HG02588 (cell line): Measurements from ENCODE around the gene TMEM53.

Source experiments
- ATAC-seq: cut with Tn5 transposase; IDR thresholded peaks from one replicate; pipeline ENCODE4 v1.9.1; 2021; ENCODE audit warnings: mild to moderate bottlenecking, moderate library complexity; ENCODE audit not compliant: unreplicated experiment

Gene TMEM53

DNA sequence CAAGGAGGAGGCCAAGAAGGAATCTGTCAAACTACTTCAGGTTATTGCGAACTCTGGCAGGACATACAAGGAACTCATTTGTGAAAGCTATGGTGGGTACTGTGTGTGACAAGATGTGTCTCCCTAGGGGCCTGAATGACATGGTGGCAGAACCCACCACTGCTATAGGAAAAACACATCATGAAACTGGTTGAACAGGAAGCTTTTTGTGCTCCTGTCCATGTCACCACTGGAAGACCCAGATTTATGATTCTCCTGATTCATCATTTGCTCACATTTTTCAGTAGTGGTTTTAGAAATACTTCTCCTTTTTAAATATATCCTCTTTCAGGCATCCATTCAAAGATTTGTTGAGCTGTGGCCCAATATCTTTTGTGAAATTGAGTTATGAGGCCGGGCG is 23.9 kb upstream of the TMEM53 start:
- ATAC-seq: no peak

DNA sequence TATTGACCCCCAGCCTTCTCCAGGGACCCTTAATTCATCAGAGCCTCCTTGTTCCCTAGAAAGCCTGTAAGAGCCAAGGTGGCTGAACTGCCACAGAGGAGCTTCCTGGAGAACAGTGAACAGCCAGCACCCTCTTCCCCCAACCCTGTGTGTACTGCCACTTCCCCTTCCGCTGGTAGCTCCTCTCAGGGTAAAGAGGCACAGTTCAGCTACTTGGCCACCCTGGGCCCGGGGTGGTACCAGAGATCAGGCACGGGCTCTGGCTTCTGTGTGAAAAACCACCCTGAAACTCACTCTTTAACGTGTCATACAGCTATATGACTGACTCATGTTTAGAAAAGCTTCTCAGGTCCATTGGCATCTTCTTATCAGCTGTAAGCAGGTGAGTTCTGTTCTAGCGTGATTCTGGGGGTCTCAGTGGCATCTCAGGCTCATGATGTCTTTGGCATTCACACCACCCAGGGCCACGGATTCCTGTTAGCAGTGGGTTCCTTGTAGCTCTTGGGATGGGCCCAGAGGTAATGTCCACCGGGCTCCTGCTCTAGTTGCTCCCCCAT is 22.6 kb upstream of the TMEM53 start:
- ATAC-seq: no peak

DNA sequence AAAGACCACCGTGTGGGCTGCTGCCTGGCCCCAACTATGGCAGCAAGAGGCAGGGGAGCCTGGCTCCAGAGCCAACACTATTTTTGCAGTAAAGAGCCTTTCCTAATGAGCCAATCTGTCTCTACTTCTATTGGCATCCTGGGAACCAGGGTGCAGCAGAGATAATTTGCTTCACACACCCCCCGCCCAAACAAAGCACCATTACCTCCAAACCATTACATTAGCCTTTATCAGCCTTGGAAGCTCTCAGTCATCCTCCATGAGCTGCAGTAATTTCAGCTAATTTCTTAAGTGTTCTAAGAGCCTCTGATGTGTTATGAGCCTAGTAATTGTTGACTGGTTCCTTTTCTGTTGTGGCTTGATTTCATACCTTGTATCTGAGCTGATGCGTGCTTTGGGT is 21.8 kb upstream of the TMEM53 start:
- ATAC-seq: no peak

DNA sequence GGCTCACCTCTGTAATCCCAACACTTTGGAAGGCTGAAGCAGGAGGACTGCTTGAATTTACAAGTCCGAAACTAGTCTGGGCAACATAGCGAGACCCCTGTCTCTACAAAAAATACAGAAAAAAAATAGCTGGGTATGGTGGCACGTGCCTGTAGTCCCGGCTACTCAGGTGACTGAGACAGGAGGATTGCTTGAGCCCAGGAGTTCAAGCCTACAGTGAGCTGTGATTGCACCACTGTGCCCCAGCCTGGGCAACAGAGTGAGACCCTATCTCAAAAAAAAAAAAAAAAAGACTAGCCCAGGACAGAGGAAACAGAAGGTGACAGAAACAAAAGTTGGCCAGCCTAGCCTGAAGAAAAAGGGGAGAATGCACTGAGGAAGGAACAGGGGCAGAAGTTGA is 21.4 kb upstream of the TMEM53 start:
- ATAC-seq: no peak

DNA sequence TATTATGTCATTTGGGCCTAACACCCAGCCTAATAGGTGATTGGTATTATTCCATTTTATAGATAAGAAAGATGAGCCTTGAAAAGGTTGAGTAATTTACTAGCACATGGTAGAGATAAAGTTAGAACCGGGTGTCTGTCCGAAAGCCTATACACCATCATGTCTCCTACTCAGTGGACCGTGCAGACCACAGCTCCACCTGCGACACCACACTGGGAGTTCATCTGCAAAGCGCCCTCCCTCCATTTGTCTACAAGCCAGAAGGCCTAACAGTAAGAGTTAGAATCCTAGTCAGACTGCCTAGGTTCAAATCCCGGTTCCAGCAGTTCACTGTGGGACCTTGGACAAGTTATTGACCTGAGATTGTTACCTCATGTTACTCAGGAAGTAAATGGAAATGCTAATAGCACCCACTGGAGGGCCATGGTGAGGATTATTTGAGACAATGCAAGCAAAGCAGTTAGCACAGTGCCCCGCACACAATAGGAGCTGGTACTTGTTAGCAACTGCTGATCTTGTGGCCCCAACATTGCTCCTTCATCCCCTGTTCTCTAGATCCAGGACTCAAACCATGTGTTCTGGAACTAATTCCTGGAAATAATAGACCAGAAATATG is 20.7 kb upstream of the TMEM53 start:
- ATAC-seq: peak; percentile 53

- no peak for ATAC-seq
Measured at GRCh38 chr1:44693900-44694299, 19.6 kb upstream of the TMEM53 start.

DNA sequence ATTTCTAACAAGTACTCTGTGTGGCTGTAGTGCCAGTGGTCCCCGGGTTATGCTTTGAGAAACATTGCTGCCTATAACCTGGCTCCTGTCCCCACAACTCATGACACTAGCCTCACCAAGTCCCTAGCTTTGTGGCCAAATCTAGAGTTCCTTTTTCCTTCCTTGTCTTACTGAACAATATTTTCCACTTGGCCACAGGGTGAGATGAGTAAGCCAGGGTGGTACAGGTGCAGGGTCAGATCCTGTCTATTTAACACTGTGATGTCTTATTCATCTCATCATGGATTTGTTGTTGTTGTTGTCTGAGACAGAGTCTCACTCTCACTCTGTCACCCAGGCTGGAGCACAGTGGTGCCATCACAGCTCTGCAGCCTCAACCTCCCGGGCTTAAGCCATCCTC is 18.9 kb upstream of the TMEM53 start:
- ATAC-seq: no peak

- no peak for ATAC-seq
Measured at GRCh38 chr1:44689447-44689765, 15.1 kb upstream of the TMEM53 start.

DNA sequence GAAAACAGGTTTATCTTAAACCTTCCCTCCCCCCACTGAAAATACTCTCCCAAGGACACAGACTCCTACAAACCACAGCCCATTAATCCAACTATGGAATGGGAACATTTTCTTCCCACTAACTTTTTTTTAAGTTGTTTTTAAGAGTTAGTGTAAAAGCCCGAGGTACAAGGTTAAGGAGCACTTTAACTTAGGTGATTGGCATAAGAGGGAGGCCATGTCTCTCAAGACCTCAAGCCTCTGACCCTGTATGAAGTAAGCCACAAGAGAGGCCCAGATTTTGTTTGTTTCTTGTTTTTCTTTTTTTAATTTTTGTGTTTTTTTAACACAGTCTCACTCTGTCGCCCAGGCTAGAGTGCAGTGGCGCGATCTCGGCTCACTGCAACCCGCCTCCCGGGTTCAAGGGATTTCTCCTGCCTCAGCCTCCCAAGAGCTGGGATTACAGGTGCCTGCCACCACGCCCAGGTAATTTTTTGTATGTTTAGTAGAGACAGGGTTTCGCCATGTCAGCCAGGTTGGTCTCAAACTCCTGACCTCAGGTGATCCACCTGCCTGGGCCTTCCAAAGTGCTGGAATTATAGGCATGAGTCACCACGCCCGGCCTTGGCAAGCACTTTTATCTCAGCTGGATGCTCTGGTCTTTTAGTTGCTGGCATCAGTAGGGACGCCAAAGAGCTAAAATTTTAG is 14.6 kb upstream of the TMEM53 start:
- no peak for ATAC-seq

GRCh38 chr1:44685881-44686280 is 11.6 kb upstream of the TMEM53 start:
- ATAC-seq: no peak

GRCh38 chr1:44685218-44685617 is 10.9 kb upstream of the TMEM53 start:
- ATAC-seq: no peak

- peak; percentile 68 for ATAC-seq
Measured at GRCh38 chr1:44684525-44684924, 10.2 kb upstream of the TMEM53 start.

DNA sequence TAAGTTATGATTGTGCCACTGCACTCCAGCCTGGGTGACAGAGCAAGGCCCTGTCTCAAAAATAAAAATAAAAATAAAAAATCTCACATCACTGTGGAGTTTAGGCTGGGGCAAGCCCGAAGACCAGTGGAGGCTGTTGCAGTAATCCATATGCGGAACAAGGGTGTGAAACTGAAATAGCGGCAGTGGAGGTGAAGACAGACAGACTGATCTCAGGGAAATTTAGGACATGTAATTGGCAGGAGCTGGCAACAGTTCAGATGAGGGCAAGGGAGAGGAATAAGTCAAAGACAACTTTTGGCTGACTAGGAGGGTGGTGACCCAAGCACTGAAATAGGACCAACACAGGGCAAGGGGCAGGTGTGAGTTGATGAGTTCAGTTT is 8.6 kb upstream of the TMEM53 start:
- ATAC-seq: no peak

DNA sequence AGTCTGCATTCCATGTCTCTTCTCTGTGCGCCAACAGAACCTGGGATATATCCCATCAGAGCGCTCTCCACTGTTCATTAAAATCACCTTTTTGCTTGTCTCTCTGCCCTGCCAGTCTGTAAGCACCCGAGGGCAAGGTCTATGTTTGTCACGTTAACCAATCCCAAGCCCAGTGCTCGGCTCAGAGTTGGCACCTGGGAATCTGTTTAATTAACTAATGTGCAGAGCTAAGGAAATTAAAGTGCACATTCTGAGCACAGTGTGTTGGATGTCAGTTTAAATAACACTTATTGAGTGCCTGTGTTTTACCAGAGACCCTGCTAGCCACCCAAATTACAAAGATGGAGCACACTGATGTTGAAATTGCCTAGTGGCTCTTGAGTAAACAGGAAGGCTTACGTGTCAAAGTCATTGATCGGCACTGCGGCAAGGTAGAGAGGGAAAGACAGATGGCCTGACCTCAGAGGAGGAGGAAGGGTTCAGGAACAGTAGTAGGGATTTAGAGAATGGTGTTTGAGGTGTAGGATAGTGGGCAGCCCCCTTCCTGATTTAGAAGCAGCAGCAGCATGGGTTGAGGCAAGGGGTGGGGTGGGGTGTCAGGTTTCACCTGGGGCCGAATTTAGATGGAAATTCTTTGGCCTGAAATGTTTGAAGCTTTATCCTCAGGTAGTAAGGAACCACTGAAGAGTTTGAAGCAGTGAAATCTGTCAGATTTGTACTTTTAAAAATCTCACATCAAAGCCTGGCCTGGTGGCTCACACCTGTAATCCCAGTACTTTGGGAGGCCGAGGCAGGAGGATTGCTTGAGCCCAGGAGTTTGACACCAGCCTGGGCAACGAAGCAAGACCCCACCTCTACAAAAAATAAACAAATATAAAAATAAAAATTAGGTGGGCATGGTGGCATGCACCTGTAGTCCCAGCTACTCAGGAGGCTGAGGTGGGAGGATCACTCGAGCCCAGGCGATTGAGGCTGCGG is 7.9 kb upstream of the TMEM53 start:
- no peak for ATAC-seq

- ATAC-seq: no peak
Measured at GRCh38 chr1:44679468-44679867, 5.2 kb upstream of the TMEM53 start.

DNA sequence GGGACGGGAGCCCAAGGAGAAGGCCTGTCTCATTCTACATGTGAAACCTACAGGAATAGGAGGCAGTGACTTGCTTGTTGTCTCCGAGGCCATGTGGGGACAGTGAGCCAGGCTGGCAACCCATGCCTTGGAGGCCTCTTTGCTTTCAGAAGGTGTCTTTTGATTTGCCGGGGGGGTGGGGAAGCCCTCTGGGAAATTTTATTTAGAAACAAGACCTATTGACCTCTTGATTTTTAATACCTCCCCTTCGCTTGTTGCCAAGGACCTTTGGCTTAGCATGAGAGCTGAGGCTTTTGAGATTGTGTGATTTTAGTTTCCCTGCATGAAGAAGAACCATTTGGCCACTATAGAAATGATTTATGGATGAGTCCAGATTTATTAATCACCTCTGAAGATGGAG is 4.3 kb upstream of the TMEM53 start:
- no peak for ATAC-seq

GRCh38 chr1:44678120-44678519 is 3.8 kb upstream of the TMEM53 start:
- ATAC-seq: no peak

DNA sequence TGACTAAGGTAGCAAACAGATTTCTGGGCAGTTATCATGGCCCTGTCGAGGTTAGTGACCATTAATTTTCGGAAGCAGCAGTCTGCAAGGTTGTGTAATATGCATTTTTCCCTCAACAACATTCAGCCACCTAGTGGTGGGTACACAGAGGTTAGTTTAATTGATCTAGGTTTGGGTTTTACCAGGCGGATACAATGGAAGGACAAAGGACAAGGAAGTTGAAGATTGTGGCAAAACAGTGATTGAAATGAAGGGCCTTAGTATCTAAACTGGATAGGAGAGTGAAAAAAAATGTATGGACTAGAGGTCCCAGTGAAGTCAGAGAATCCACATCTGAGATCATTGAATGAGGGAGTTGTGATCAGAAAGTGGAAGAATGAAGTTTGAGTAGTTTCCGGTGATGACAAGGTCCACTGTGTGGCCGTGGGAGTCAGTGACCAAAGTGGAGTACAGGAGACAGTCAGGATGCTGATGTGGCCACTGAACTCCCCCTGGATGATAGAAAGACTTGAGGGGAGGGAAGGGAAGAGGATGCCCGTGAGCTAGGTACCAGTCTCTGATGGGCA is 3.0 kb upstream of the TMEM53 start:
- ATAC-seq: no peak

DNA sequence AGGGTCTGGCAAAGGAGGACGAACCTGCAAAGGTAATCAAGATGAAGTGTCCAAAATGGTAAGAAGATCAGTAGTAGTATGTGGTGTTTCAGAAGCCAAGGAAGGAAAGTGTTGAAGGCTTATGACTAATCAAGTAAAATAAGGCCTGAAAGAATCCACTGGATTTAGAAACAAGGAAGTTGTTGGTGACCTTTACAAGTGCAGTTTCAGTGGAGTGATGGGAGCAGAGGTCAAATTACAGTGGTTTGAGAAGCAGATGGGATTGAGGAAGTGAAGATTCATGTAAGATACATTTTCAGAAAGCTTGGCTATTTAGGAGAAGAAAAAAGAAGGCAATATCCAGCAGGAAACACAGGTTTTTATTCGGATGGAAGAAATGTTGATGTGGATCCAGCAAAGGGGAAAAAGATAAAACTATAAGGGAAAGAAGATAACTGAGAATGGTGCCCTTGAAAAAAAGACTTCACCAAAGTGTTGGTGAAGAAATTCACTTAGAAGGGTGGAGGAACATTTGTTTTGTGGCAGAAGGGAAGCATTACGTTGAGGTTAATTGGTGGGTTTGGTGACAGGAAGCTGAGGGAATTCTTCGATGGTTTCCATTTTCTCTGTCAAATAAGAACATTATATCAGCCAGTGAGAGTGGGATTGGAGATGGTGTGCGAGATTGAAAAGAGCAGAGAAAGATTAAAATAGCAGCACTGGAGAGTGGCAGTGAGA is 2.4 kb upstream of the TMEM53 start:
- ATAC-seq: no peak

GRCh38 chr1:44675186-44675585 is 905 bp upstream of the TMEM53 start:
- ATAC-seq: no peak

DNA sequence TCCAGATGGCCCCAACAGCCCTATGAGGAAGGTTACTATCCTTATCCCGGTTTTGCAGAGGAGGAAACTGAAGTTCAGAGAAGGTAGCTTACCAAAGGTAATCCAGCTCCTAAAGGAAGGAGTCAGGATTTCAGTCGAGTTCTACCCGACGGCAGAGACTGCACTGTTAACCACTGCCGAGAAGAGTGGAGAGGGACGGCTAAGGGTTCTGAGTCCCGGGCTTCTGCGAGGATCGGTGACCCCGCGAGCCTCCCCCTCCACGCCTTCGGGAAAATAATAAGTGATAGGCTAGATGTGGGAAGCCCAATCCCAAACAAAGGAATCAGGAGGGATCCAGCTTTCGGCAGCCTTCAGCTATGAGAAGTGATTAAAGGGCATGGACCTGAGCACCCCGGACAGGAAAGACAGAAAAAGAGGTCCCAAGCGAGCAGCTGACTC is 587 bp downstream of the TMEM53 start:
- ATAC-seq: peak; percentile 0
